Body of pancreas (tissue), 4 donors: ENCODE data around the gene COL4A5.

Source experiments
- CTCF ChIP-seq, 7 experiments: fragments of 450-650 bp in 4 of 7; fragments of 200-600 bp in 3 of 7; sonication (generic) in 3 of 7; IDR thresholded peaks; one replicate each; pipeline ENCODE4 v1.5.1; 2016 to 2019; ENCODE audit warnings: antibody characterized with exemption in 7 of 7
- POLR2A ChIP-seq, 3 donors: fragments of 450-650 bp; IDR thresholded peaks; one replicate each; pipeline ENCODE4 v1.6.1; 2016; ENCODE audit warnings: antibody characterized with exemption in 3 of 3, mild to moderate bottlenecking in 2 of 3

GRCh38 chrX:108447303-108447702 is 7.7 kb downstream of the COL4A5 start:
- TF ChIP-seq CTCF (IDR thresholded peaks at IDR 0.05) (no peak), POLR2A (IDR thresholded peaks at IDR 0.05) (no peak)
